ENCODE data around the gene PUDP. TPM values are rescaled to one million over a fixed set of nuclear protein-coding genes. Genes with fewer than 3 reads are reported as not detected.
"Not testable (repeated sequence)": the region's sequence is repeated elsewhere in the genome, so short reads cannot be mapped to it uniquely, and the experiment has no call there.

Gene PUDP
- total and polyA plus RNA-seq, 4 donors, result 5.3 to 9.4 (median 6.8) TPM

- WGBS, result 90% methylated on average over 11 of the region's 11 CpGs
- DNase-seq (ENCODE audit: low spot score), result no peak
- Histone ChIP-seq H3K27me3 (ENCODE audit: control insufficient read depth in 4 of 4, insufficient read depth in 4 of 4, low read length in 3 of 4) (no peaks in the 10 kb centered on the region), H3K4me1 (ENCODE audit: control insufficient read depth in 4 of 4, insufficient read depth in 4 of 4, low read length in 3 of 4) (peaks cover 0 to 23% (median 19%) of the 10 kb centered on the region in 4 donors), H3K4me3 (ENCODE audit: low read depth in 1 of 3, low read length in 3 of 3) (no peak overlapping the region), H3K9me3 (ENCODE audit: control insufficient read depth in 4 of 4, low read length in 3 of 4) (no peaks in the 10 kb centered on the region), H3K36me3 (ENCODE audit: control insufficient read depth in 4 of 4, insufficient read depth in 3 of 4, low read depth in 1 of 4, low read length in 3 of 4) (peaks cover 0 to 19% (median 6%) of the 10 kb centered on the region in 4 donors), H3K27ac (ENCODE audit: low read depth in 1 of 2, low read length in 2 of 2) (no peak overlapping the region), H3K9ac (ENCODE audit: low read depth in 1 of 2, low read length in 2 of 2) (no peak overlapping the region)
- TF ChIP-seq YY1 (IDR thresholded peaks at IDR 0.05) (no peak), GABPA (IDR thresholded peaks at IDR 0.05 in 1 of 2, conservative IDR thresholded peaks at IDR 0.05 in 1 of 2) (no peak), HNF4A (conservative IDR thresholded peaks at IDR 0.05) (no peak)
These were observed 97.7 kb downstream of the PUDP start for GRCh38 chrX:7050271-7050670.

- H3K27ac ChIP-seq (ENCODE audit: low read depth in 1 of 2, low read length in 2 of 2), result no peak overlapping the region
- H3K9ac ChIP-seq (ENCODE audit: low read depth in 1 of 2, low read length in 2 of 2), result no peak overlapping the region
- H3K36me3 ChIP-seq (ENCODE audit: control insufficient read depth in 4 of 4, insufficient read depth in 3 of 4, low read depth in 1 of 4, low read length in 3 of 4), result peaks cover 0 to 19% (median 6%) of the 10 kb centered on the region in 4 donors
- H3K9me3 ChIP-seq (ENCODE audit: control insufficient read depth in 4 of 4, low read length in 3 of 4), result no peaks in the 10 kb centered on the region
- 94% methylated on average over 4 of the region's 4 CpGs for WGBS
- H3K27me3 ChIP-seq (ENCODE audit: control insufficient read depth in 4 of 4, insufficient read depth in 4 of 4, low read length in 3 of 4), result no peaks in the 10 kb centered on the region
- H3K4me3 ChIP-seq (ENCODE audit: low read depth in 1 of 3, low read length in 3 of 3), result no peak overlapping the region
- no peak for DNase-seq (ENCODE audit: low spot score)
- TF ChIP-seq FOXA2 (IDR thresholded peaks at IDR 0.05) (no peak), RAD21 (IDR thresholded peaks at IDR 0.05) (peak in 1 of 2 donors; percentile 39)
- H3K4me1 ChIP-seq (ENCODE audit: control insufficient read depth in 4 of 4, insufficient read depth in 4 of 4, low read length in 3 of 4), result peaks cover 0 to 15% (median 11%) of the 10 kb centered on the region in 4 donors
These were observed 100.0 kb downstream of the PUDP start for GRCh38 chrX:7047951-7048350.

- H3K27me3 ChIP-seq (ENCODE audit: control insufficient read depth in 4 of 4, insufficient read depth in 4 of 4, low read length in 3 of 4), result no peaks in the 10 kb centered on the region
- DNase-seq (ENCODE audit: low spot score), result no peak
- H3K9me3 ChIP-seq (ENCODE audit: control insufficient read depth in 4 of 4, low read length in 3 of 4), result no peaks in the 10 kb centered on the region
- peaks cover 0 to 15% (median 6%) of the 10 kb centered on the region in 4 donors for H3K36me3 ChIP-seq (ENCODE audit: control insufficient read depth in 4 of 4, insufficient read depth in 3 of 4, low read depth in 1 of 4, low read length in 3 of 4)
- H3K27ac ChIP-seq (ENCODE audit: low read depth in 1 of 2, low read length in 2 of 2), result peak overlapping the region; percentile 2 to 56
- TF ChIP-seq RAD21 (IDR thresholded peaks at IDR 0.05) (peak in 1 of 2 donors; percentile 11), REST (IDR thresholded peaks at IDR 0.05) (no peak), JUND (IDR thresholded peaks at IDR 0.05) (no peak), HNF4A (conservative IDR thresholded peaks at IDR 0.05) (peak; percentile 30 to 57), TAF1 (conservative IDR thresholded peaks at IDR 0.05) (no peak), RXRA (IDR thresholded peaks at IDR 0.05) (peak in 1 of 2 donors; percentile 8), FOXA2 (IDR thresholded peaks at IDR 0.05) (no peak)
- peaks cover 0 to 15% (median 11%) of the 10 kb centered on the region in 4 donors for H3K4me1 ChIP-seq (ENCODE audit: control insufficient read depth in 4 of 4, insufficient read depth in 4 of 4, low read length in 3 of 4)
- H3K4me3 ChIP-seq (ENCODE audit: low read depth in 1 of 3, low read length in 3 of 3), result no peak overlapping the region
- H3K9ac ChIP-seq (ENCODE audit: low read depth in 1 of 2, low read length in 2 of 2), result no peak overlapping the region
- WGBS, result 32% methylated on average over 4 of the region's 4 CpGs
These were observed 102.6 kb downstream of the PUDP start for GRCh38 chrX:7045238-7045955.

- not testable (repeated sequence) for H3K4me3 ChIP-seq (ENCODE audit: low read depth in 1 of 3, low read length in 3 of 3); H3K36me3 ChIP-seq (ENCODE audit: control insufficient read depth in 4 of 4, insufficient read depth in 3 of 4, low read depth in 1 of 4, low read length in 3 of 4); DNase-seq (ENCODE audit: low spot score); H3K27ac ChIP-seq (ENCODE audit: low read depth in 1 of 2, low read length in 2 of 2); H3K9me3 ChIP-seq (ENCODE audit: control insufficient read depth in 4 of 4, low read length in 3 of 4); H3K9ac ChIP-seq (ENCODE audit: low read depth in 1 of 2, low read length in 2 of 2); H3K27me3 ChIP-seq (ENCODE audit: control insufficient read depth in 4 of 4, insufficient read depth in 4 of 4, low read length in 3 of 4)
- 88% methylated on average over 3 of the region's 3 CpGs for WGBS
- H3K4me1 ChIP-seq (ENCODE audit: control insufficient read depth in 4 of 4, insufficient read depth in 4 of 4, low read length in 3 of 4), result peaks cover 0 to 15% (median 11%) of the 10 kb centered on the region in 4 donors
These were observed 104.0 kb downstream of the PUDP start for GRCh38 chrX:7043796-7044433.

Data from liver (tissue), 9 donors.